K562 (cell line): ENCODE results near the gene SPTLC1. TPM values are rescaled to one million over a fixed set of nuclear protein-coding genes. Genes with fewer than 3 reads are reported as not detected.
A peak's percentile ranks its signal among the peaks of the same experiment; 100 is the strongest.

Experiments used
- BHLHE40 ChIP-seq: IDR thresholded peaks from 2 replicates; pipeline ENCODE4 v1.6.1; 2011; ENCODE audit warnings: low read length, improper control_type of control experiment
- CEBPZ ChIP-seq: fragments of 150-350 bp; IDR thresholded peaks from 2 replicates; pipeline ENCODE4 v1.6.1; 2014; ENCODE audit warnings: low read depth, mild to moderate bottlenecking, low read length, borderline replicate concordance
- CREM ChIP-seq: IDR thresholded peaks from 2 replicates; pipeline ENCODE4 v1.6.1; 2014; ENCODE audit warnings: antibody characterized with exemption, low read depth
- CTBP1 ChIP-seq: fragments of 450-650 bp; IDR thresholded peaks from 2 replicates; pipeline ENCODE4 v1.6.1; 2016; ENCODE audit warnings: borderline replicate concordance
- HMG20A ChIP-seq: fragments of 450-650 bp; formaldehyde crosslinking; conservative IDR thresholded peaks from 2 replicates; pipeline ENCODE4 v1.4.0; 2020; ENCODE audit warnings: mild to moderate bottlenecking, mixed read lengths
- RAD21 ChIP-seq, 2 experiments: fragments of 250-450 bp in 1 of 2; fragments of 450-650 bp in 1 of 2; sonication (Bioruptor Pico) in 1 of 2; formaldehyde crosslinking in 1 of 2; IDR thresholded peaks in 1 of 2; conservative IDR thresholded peaks in 1 of 2; 2 replicates each; pipeline versions ENCODE4 v1.4.0 to v1.8.0; 2020 to 2022; ENCODE audit warnings: mild to moderate bottlenecking in 2 of 2, moderate library complexity in 1 of 2
- RB1 ChIP-seq: fragments of 450-650 bp; IDR thresholded peaks from 2 replicates; pipeline ENCODE4 v1.6.1; 2017; ENCODE audit warnings: low read depth, mild to moderate bottlenecking
- RCOR1 ChIP-seq, 2 experiments: IDR thresholded peaks; 2 replicates each; pipeline ENCODE4 v1.6.1; 2012; ENCODE audit warnings: low read depth in 2 of 2, low read length in 2 of 2, borderline replicate concordance in 1 of 2, improper control_type of control experiment in 1 of 2
- SETDB1 ChIP-seq: IDR thresholded peaks from one replicate; pipeline ENCODE4 v1.6.1; 2012; ENCODE audit warnings: low read length, control low read depth, inconsistent platforms
- SRSF9 ChIP-seq: fragments of 200-400 bp; formaldehyde crosslinking; IDR thresholded peaks from 2 replicates; pipeline ENCODE4 v1.6.1; 2017; ENCODE audit warnings: low read depth, low read length, borderline replicate concordance
- TARDBP ChIP-seq: fragments of 450-650 bp; IDR thresholded peaks from 2 replicates; pipeline ENCODE4 v1.6.1; 2016
- TBL1XR1 ChIP-seq, 2 experiments: IDR thresholded peaks; 2 replicates each; pipeline ENCODE4 v1.6.1; 2012; ENCODE audit warnings: improper control_type of control experiment in 2 of 2, low read length in 2 of 2, mild to moderate bottlenecking in 1 of 2
- TBP ChIP-seq: optimal IDR thresholded peaks from 2 replicates; pipeline ENCODE3; 2011; ENCODE audit warnings: low read depth, low read length, improper control_type of control experiment
- TGIF2 ChIP-seq: sonication (generic); formaldehyde crosslinking; IDR thresholded peaks from 2 replicates; pipeline ENCODE4 v1.8.1; 2022; ENCODE audit warnings: mild to moderate bottlenecking, missing genetic modification reagents, moderate library complexity
- TSHZ1 ChIP-seq: fragments of 250-450 bp; sonication (Bioruptor Pico); IDR thresholded peaks from 2 replicates; pipeline ENCODE4 v1.4.0; 2020; ENCODE audit warnings: mild to moderate bottlenecking, moderate library complexity
- YY1 ChIP-seq, 3 experiments: IDR thresholded peaks; 2 replicates each; pipeline ENCODE4 v1.6.1; 2011; ENCODE audit warnings: low read length in 2 of 3, mild to moderate bottlenecking in 2 of 3, moderate library complexity in 2 of 3, borderline replicate concordance in 1 of 3, control low read depth in 1 of 3, low read depth in 1 of 3; ENCODE audit not compliant: insufficient read depth in 3 of 3, insufficient replicate concordance in 2 of 3, control insufficient read depth in 1 of 3, insufficient read length in 1 of 3; ENCODE audit errors: extremely low read depth in 1 of 3
- ZFP36 ChIP-seq: fragments of 150-350 bp; IDR thresholded peaks from 2 replicates; pipeline ENCODE4 v1.6.1; 2018; ENCODE audit warnings: low read length, low read depth; ENCODE audit not compliant: partially characterized antibody
- ZNF354B ChIP-seq: fragments of 250-450 bp; sonication (Bioruptor Pico); IDR thresholded peaks from 2 replicates; pipeline ENCODE4 v1.4.0; 2020
- ZNF398 ChIP-seq: fragments of 250-450 bp; sonication (Bioruptor Pico); IDR thresholded peaks from 2 replicates; pipeline ENCODE4 v1.8.0; 2021; ENCODE audit warnings: moderate library complexity, mild to moderate bottlenecking, inconsistent platforms
- polyA plus RNA-seq, 8 experiments: library from polyadenylated mRNA; depleted of rRNA in 4 of 8; stranded (reverse) in 5 of 8; unstranded in 3 of 8; fragments of >200 nt; fragmentation: Nextera tagmentation in 2 of 8; fragmentation: Illumina TruSeq in 1 of 8; extraction: Ambion mirVana in 2 of 8; extraction: Trizol in 1 of 8; gene quantifications; 2 replicates each; pipeline versions ENCODE4 v1.2.1 to v1.2.3, GENCODE V29; 2011 to 2014; ENCODE audit warnings: inconsistent platforms in 1 of 8, missing spikeins in 1 of 8
- total RNA-seq, 7 experiments: library from RNA; depleted of rRNA in 6 of 7; stranded (reverse); fragments of >200 nt in 6 of 7; fragmentation: Illumina TruSeq in 2 of 7; extraction: Trizol in 2 of 7; gene quantifications; 2 replicates each; pipeline versions ENCODE4 v1.2.1 to v1.2.3, GENCODE V29; 2011 to 2021; ENCODE audit warnings: low replicate concordance in 1 of 7

SPTLC1 gene
- total and polyA plus RNA-seq, 9 of the 15 experiments (the other 6 are each of a cell fraction or from before 2014, with no cell fraction given), result 58.8 to 125 (median 84.5) TPM

GRCh38 chr9:92133949-92134604, 18.9 kb upstream of the SPTLC1 start (continued):
- TF ChIP-seq HMG20A (CRISPR knock-in tag), result no peak
- TF ChIP-seq ZFP36, result no peak
- peak; percentile 64; the same call in 1 of the 2 replicates for TF ChIP-seq RB1
- peak; percentile 60 to 88 for TF ChIP-seq RAD21 (CRISPR knock-in tag; conservative IDR thresholded peaks at IDR 0.05 in 1 of 2, IDR thresholded peaks at IDR 0.05 in 1 of 2)
- no peak for TF ChIP-seq CEBPZ
- no peak for TF ChIP-seq SRSF9
- TF ChIP-seq BHLHE40, result peak; percentile 41; the same call in 1 of the 2 replicates
- peak in 1 of 2 experiments; percentile 87; a peak in 2 of 4 replicates for TF ChIP-seq RCOR1 (IDR thresholded peaks at IDR 0.05; ENCODE audit: borderline replicate concordance in 1 of 2, low read depth in 2 of 2, low read length in 2 of 2)
- no peak for TF ChIP-seq SETDB1
- TF ChIP-seq TARDBP, result 0 out of 2 replicates have a peak, but pooled peaks have one; percentile 38
- no peak for TF ChIP-seq TGIF2 (CRISPR knock-in tag)
- no peak for TF ChIP-seq ZNF398 (CRISPR knock-in tag)
- no peak for TF ChIP-seq TBP
- TF ChIP-seq TSHZ1 (CRISPR knock-in tag), result no peak
- peak in 1 of 3 experiments; percentile 28 for TF ChIP-seq YY1 (IDR thresholded peaks at IDR 0.05; ENCODE audit: borderline replicate concordance in 1 of 3, control insufficient read depth in 1 of 3, extremely low read depth in 1 of 3, insufficient read depth in 3 of 3, insufficient read length in 1 of 3, insufficient replicate concordance in 2 of 3, low read depth in 1 of 3, low read length in 2 of 3)
- no peak for TF ChIP-seq ZNF354B (CRISPR knock-in tag)
- peak; percentile 63 for TF ChIP-seq CREM
- TF ChIP-seq CTBP1, result peak; percentile 64; the same call in 1 of the 2 replicates
- TF ChIP-seq TBL1XR1 (IDR thresholded peaks at IDR 0.05; ENCODE audit: low read length in 2 of 2), result no peak
